Testis (tissue), 3 donors: ENCODE results near the gene CERK. TPM values are rescaled to one million over a fixed set of nuclear protein-coding genes. Genes with fewer than 3 reads are reported as not detected.
"Not testable (repeated sequence)": the region's sequence is repeated elsewhere in the genome, so short reads cannot be mapped to it uniquely, and the experiment has no call there.

Source experiments
- DNase-seq: peaks from one replicate; pipeline ENCODE4 v3.0.0-alpha.2; 2019
- H3K27ac ChIP-seq, 2 donors: fragments of 200-600 bp; sonication (generic); one replicate each; pipeline ENCODE4 v1.5.1; 2019
- H3K27me3 ChIP-seq: fragments of 200-600 bp; sonication (generic); one replicate; pipeline ENCODE4 v1.5.1; 2019
- H3K36me3 ChIP-seq: fragments of 200-600 bp; sonication (generic); one replicate; pipeline ENCODE4 v1.5.1; 2017; ENCODE audit warnings: low read depth; ENCODE audit errors: missing control alignments
- H3K4me1 ChIP-seq: fragments of 200-600 bp; sonication (generic); one replicate; pipeline ENCODE4 v1.5.1; 2019
- H3K4me3 ChIP-seq, 2 donors: fragments of 200-600 bp; sonication (generic); one replicate each; pipeline ENCODE4 v1.5.1; 2017 to 2019
- H3K9me3 ChIP-seq: fragments of 200-600 bp; sonication (generic); one replicate; pipeline ENCODE4 v1.5.1; 2017
- CTCF ChIP-seq, 3 experiments: fragments of 450-650 bp in 2 of 3; fragments of 200-600 bp in 1 of 3; sonication (generic) in 1 of 3; IDR thresholded peaks; one replicate each; pipeline ENCODE4 v1.5.1; 2016 to 2019; ENCODE audit warnings: antibody characterized with exemption in 3 of 3, mild to moderate bottlenecking in 2 of 3, moderate library complexity in 1 of 3
- POLR2A ChIP-seq: fragments of 450-650 bp; IDR thresholded peaks from one replicate; pipeline ENCODE4 v1.6.1; 2017; ENCODE audit warnings: antibody characterized with exemption, mild to moderate bottlenecking, moderate library complexity
- WGBS, 2 donors: methylation state at CpG; one replicate each; pipeline ENCODE4 v1.1.5; 2018; 5-methylcytosine and 5-hydroxymethylcytosine counted together
- intact Hi-C: fragments of 100-400 bp; cut with DNase I; formaldehyde crosslinking; loops from one replicate; pipeline ENCODE4 v1.15.1; 2023; ENCODE audit warnings: low total_unique reads
- polyA plus RNA-seq: library from polyadenylated mRNA; stranded (reverse); fragments of 350-450 nt; fragmentation: Illumina TruSeq; extraction: RNeasy Lipid Tissue Mini Kit (QIAGEN cat#74804); gene quantifications from one replicate; pipeline ENCODE4 v1.2.3, GENCODE V29; 2014; ENCODE audit warnings: low read depth, low replicate concordance; ENCODE audit not compliant: insufficient read depth
- total RNA-seq, 2 donors: library from RNA; depleted of rRNA; stranded (reverse); fragments of >200 nt; gene quantifications; one replicate each; pipeline ENCODE4 v1.2.3, GENCODE V29; 2016

CERK gene
- total and polyA plus RNA-seq, 3 donors from 2014 or later, result 14.0 to 21.3 (median 17.0) TPM

GRCh38 chr22:46649141-46650077 lies 88.6 kb downstream of the CERK start:
- no peak overlapping the region for H3K4me3 ChIP-seq
- DNase-seq, result no peak
- H3K36me3 ChIP-seq, result no peaks in the 10 kb centered on the region
- intact Hi-C loops, result no loop called here
- 79 to 85% methylated on average over 23 to 25 of the region's 25 CpGs for WGBS, 2 donors
- no peak overlapping the region for H3K27ac ChIP-seq
- peaks cover 10% of the 10 kb centered on the region for H3K4me1 ChIP-seq
- no peaks in the 10 kb centered on the region for H3K9me3 ChIP-seq
- no peaks in the 10 kb centered on the region for H3K27me3 ChIP-seq
- TF ChIP-seq POLR2A (no peak), CTCF (IDR thresholded peaks at IDR 0.05) (no peak)

- H3K9me3 ChIP-seq, H3K27ac ChIP-seq, H3K27me3 ChIP-seq, DNase-seq, intact Hi-C loops, H3K4me3 ChIP-seq, H3K36me3 ChIP-seq: not testable (repeated sequence)
- 94 to 95% methylated on average over 2 of the region's 2 CpGs for WGBS, 2 donors
- H3K4me1 ChIP-seq, result peaks cover 10% of the 10 kb centered on the region
Observed at GRCh38 chr22:46648225-46648820, 89.7 kb downstream of the CERK start.

DNA sequence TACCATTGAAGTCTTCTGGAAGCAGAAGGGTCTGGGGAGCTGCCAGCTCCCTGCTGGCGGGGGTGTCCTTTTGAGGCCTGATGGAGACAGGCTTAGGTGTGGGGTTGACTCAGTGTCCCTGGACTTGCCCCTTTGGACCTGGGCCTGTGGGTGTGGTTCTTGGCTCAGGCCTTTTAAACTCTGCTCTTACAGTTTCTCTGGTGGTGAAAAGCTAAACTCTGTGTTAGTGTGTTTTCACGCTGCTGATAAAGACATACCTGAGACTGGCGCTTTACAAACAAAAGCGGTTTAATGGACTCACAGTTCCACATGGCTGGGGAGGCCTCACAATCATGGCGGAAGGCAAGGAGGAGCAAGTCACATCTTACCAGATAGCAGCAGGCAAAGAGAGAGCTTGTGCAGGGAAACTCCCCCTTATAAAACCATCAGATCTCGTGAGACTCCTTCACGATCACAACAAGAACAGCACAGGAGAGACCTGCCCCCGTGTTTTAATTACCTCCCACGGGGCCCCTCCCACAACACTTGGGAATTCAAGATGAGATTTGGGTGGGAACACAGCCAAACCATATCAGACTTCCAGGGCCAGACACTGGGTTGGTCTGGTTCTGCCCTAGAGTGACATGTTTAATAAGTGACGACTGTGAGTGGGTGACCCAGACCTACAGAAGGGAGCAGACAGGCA lies 91.4 kb downstream of the CERK start:
- Histone ChIP-seq H3K4me1 (no peaks in the 10 kb centered on the region), H3K36me3 (no peaks in the 10 kb centered on the region), H3K9me3 (no peaks in the 10 kb centered on the region), H3K4me3 (no peak overlapping the region), H3K27me3 (no peaks in the 10 kb centered on the region), H3K27ac (no peak overlapping the region)
- 80 to 82% methylated on average over 10 of the region's 10 CpGs for WGBS, 2 donors
- DNase-seq, result no peak
- intact Hi-C loops, result no loop called here
- no peak for TF ChIP-seq CTCF (IDR thresholded peaks at IDR 0.05)
- TF ChIP-seq POLR2A, result no peak

GRCh38 chr22:46642840-46643480 lies 95.1 kb downstream of the CERK start:
- WGBS, 2 donors, result 88 to 92% methylated on average over 5 of the region's 5 CpGs
- H3K27me3 ChIP-seq, H3K36me3 ChIP-seq, H3K4me1 ChIP-seq, intact Hi-C loops, H3K9me3 ChIP-seq, H3K4me3 ChIP-seq, H3K27ac ChIP-seq, DNase-seq: not testable (repeated sequence)

- Histone ChIP-seq H3K4me3 (no peak overlapping the region), H3K36me3 (no peaks in the 10 kb centered on the region), H3K27ac (no peak overlapping the region), H3K9me3 (no peaks in the 10 kb centered on the region), H3K4me1 (no peaks in the 10 kb centered on the region), H3K27me3 (no peaks in the 10 kb centered on the region)
- no peak for DNase-seq
- intact Hi-C loops, result no loop called here
- WGBS, 2 donors, result 94% methylated on average over 7 of the region's 7 CpGs
- no peak for TF ChIP-seq CTCF (IDR thresholded peaks at IDR 0.05)
- TF ChIP-seq POLR2A, result no peak
Observed at GRCh38 chr22:46641811-46642266, 96.2 kb downstream of the CERK start.
